A549 (cell line): Measurements from ENCODE around the gene CHFR.

ENCODE experiments used
- CHD2 ChIP-seq: fragments of 150-350 bp; IDR thresholded peaks from 2 replicates; pipeline ENCODE4 v1.6.1; 2014; ENCODE audit warnings: low read length; ENCODE audit not compliant: partially characterized antibody
- CTCF ChIP-seq: fragments of >200 bp; sonication (Bioruptor Twin); formaldehyde crosslinking; IDR thresholded peaks from 3 replicates; pipeline ENCODE4 v1.5.1; 2016
- HOXB13 ChIP-seq: fragments of 250-450 bp; sonication (Bioruptor Pico); IDR thresholded peaks from 2 replicates; pipeline ENCODE4 v1.5.0; 2020; ENCODE audit warnings: low read depth, mild to moderate bottlenecking, moderate library complexity
- MAZ ChIP-seq: fragments of 150-350 bp; IDR thresholded peaks from 2 replicates; pipeline ENCODE4 v1.6.1; 2014; ENCODE audit warnings: antibody characterized with exemption, low read depth, low read length, borderline replicate concordance
- POLR2A ChIP-seq: IDR thresholded peaks from 2 replicates; pipeline ENCODE4 v1.6.1; 2012; ENCODE audit warnings: mild to moderate bottlenecking, low read length
- RAD21 ChIP-seq, 2 experiments: fragments of >200 bp in 1 of 2; sonication (Bioruptor Twin) in 1 of 2; formaldehyde crosslinking in 1 of 2; IDR thresholded peaks in 1 of 2; conservative IDR thresholded peaks in 1 of 2; 2 replicates in 1 of 2; 3 replicates in 1 of 2; pipeline ENCODE4 v1.6.1; 2012 to 2018; ENCODE audit warnings: inconsistent platforms in 1 of 2
- USF2 ChIP-seq: fragments of 450-650 bp; IDR thresholded peaks from 2 replicates; pipeline ENCODE4 v1.6.1; 2014; ENCODE audit warnings: antibody characterized with exemption
- ZFP36 ChIP-seq: fragments of 450-650 bp; IDR thresholded peaks from 2 replicates; pipeline ENCODE4 v1.6.1; 2014; ENCODE audit warnings: borderline replicate concordance; ENCODE audit not compliant: partially characterized antibody
- ZSCAN20 ChIP-seq: fragments of 250-450 bp; sonication (Bioruptor Pico); IDR thresholded peaks from 2 replicates; pipeline ENCODE4 v1.8.0; 2022; ENCODE audit warnings: mild to moderate bottlenecking, moderate library complexity
- TF ChIP-seq, protein P1 (sequence below): fragments of 250-450 bp; sonication (Bioruptor Pico); IDR thresholded peaks from 2 replicates; pipeline ENCODE4 v1.5.0; 2021; ENCODE audit warnings: mild to moderate bottlenecking, moderate library complexity, borderline replicate concordance

- TF ChIP-seq POLR2A (no peak), CTCF (no peak), ZFP36 (no peak), USF2 (no peak), ZSCAN20 (CRISPR knock-in tag) (no peak), MAZ (no peak), HOXB13 (CRISPR knock-in tag) (no peak), CHD2 (no peak), RAD21 (conservative IDR thresholded peaks at IDR 0.05 in 1 of 2, IDR thresholded peaks at IDR 0.05 in 1 of 2) (no peak)
- TF ChIP-seq, protein P1, sequence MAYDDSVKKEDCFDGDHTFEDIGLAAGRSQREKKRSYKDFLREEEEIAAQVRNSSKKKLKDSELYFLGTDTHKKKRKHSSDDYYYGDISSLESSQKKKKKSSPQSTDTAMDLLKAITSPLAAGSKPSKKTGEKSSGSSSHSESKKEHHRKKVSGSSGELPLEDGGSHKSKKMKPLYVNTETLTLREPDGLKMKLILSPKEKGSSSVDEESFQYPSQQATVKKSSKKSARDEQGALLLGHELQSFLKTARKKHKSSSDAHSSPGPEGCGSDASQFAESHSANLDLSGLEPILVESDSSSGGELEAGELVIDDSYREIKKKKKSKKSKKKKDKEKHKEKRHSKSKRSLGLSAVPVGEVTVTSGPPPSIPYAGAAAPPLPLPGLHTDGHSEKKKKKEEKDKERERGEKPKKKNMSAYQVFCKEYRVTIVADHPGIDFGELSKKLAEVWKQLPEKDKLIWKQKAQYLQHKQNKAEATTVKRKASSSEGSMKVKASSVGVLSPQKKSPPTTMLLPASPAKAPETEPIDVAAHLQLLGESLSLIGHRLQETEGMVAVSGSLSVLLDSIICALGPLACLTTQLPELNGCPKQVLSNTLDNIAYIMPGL (CRISPR knock-in tag) = no peak
These were observed 83.5 kb downstream of the CHFR start for GRCh38 chr12:132803888-132804287.
